T-helper 1 cell (primary cell): Measurements from ENCODE around the gene VWA5B1.

Experiments
- DNase-seq, 5 donors: peaks; one replicate each; pipeline ENCODE4 v3.0.0-alpha.2; 2012 to 2020

The VWA5B1 gene

DNA sequence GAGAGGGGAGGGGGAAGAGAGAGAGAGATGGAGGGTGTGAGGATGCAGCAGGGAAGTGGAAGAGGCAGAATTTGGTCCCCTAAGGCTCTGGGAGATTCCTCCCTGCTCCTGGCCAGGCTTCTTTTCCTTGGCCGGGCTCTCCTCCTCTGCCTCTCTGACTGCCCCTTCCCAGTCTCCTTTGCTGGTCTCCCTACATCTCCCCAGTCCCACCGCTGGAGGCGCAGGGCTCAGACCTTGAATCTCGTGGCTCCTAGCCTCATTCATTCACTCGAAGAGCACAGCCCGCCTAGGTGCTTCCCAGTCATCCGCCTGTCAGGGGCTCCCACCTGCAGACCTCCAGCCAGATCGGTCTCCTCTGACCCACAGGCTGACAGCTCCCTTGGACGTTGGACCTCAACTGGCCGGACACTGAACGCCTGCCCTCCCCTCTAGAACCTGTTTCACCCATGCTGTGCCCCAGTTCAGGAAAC, 76.5 kb downstream of the VWA5B1 start:
- DNase-seq = no peak

DNA sequence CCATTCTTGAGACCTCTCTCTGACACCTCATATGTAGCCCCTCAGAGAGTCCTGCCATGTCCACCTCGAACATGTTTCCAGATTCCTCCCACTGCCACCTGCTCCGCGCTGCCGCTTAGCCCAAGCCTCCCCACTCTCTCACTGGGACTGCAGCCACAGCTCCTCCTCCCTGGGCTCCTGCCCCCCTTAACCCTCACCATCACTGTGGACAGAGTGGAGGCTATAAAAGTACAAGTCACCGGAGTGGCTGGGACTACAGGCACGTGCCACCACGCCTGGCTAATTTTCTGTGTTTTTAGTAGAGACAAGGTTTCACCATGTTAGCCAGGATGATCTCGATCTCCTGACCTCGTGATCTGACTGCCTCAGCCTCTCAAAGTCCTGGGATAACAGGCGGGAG, 77.0 kb downstream of the VWA5B1 start:
- no peak for DNase-seq

DNA sequence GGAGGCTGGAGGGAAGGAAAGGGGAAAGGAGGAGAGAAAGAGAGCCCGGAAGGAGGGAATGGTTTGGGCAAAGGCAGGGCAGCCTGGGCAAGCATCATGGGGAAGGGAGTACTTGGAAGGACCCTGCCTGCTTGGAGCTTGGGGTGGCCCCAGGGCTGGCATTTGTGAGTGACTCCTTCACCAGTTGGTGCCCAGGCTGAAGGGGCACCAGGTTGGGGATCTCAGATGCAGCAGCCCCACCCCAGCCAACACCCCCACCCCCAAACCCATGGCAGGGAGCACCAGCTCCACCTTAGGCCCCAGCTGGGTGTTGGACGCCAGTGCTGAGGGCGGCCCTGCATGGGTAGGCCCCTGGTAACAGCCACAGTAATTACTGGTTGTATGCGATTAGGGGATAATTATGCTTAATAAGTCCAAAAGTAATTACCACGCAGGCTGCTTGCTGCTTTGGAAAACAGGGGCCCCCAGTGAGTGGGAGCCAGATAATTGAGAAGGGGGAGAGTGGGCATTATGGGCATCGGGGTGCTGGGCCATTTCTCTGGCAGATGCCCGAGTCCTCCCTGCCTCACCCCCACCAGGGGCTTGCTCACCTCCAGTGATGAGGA, 78.3 kb downstream of the VWA5B1 start:
- DNase-seq = no peak

DNA sequence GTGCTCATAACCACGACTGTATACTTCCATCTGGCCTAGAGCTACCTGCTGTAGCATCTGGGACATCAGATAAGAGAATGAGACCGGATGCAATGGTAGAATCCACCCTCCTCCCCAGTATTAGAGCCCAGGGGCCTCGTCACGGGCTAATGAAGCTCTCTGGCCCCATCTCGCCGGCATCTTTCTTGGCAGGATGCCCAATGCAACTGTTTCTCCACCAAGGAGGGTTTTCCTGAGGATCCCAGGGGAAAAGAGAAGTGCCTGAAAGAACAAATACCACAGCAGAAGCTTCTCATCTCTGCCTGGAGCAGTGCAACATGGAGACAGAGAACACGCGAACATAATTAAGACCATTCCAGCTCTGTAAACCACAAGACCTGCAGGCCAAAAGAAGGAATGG, 80.0 kb downstream of the VWA5B1 start:
- DNase-seq = no peak

DNA sequence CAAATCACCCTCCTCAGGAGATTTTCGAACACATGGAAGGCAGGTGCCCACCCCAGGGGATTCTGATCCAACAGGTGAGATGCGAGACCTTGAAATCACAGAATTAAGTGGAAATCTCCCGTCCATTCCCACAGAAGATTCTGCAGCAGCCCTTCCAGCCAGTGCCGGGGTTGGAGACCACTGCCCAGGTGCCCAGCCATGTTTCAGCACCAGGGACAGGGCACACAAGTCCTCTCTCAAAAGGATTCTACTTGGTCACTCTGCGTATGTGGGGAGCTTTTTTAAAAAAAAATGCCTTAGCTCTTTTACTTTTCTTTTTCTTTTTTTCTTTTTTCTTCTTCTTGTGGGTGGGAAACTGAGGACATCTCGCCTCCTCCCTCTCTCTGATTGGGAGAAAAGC, 80.7 kb downstream of the VWA5B1 start:
- no peak for DNase-seq

DNA sequence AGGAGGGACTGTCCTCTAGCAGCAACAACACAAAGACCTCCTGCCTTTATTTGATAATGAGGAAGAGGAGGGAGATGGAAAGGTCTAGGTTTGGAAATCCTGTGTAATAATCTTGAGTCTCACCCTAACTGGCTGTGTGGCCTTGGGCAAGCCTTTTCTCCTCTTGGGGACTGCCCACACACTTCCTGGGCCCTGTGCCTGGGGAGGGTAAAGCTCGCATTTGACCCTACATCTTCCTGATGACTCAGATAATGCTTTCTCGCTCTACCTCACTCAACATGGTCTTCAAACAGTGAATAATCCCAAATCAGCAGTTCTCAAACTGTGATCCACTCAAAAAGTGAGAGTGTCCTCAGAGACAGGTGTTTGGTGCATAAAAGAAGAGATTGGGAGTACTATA, 81.2 kb downstream of the VWA5B1 start:
- DNase-seq = peak in 1 of 5 donors; percentile 15

DNA sequence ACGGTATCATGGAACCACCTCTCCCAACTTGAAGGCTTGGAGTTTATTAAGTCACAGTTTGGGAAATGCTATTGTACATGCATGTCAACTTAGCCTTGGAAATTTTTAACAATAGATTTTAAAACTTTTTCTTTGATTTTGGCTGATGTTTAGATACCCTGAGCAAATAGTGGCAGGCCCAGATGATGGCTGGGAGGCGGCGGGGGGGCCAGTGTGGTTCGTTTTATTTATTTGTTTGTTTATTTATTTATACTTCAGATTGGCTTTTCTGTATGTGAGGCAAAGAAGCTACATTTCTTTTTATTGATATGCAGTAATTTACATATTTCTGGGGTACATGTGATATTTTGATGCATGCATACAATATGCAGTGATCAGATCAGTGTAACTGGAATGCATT, 82.0 kb downstream of the VWA5B1 start:
- DNase-seq = no peak

DNA sequence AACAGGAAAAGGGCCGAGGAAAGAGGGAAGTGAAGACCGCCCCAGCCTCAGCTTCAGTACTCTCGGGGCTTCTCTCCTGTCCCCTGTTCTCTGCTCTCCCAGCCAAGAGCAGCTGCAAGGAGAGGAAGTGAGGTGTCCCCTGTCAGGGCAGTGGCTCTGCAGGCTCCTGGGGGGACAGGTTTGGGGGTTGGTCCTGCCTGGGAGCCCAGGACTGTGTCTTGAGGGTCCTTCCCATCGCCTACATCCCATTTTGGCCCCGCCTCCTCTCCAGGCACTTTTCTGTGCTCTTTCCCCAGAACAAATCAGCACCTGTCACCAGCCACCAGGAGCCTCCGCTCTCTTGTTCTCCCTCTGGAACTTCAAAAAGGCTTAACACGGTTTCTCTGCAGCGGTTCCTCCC, 82.6 kb downstream of the VWA5B1 start:
- DNase-seq = no peak

DNA sequence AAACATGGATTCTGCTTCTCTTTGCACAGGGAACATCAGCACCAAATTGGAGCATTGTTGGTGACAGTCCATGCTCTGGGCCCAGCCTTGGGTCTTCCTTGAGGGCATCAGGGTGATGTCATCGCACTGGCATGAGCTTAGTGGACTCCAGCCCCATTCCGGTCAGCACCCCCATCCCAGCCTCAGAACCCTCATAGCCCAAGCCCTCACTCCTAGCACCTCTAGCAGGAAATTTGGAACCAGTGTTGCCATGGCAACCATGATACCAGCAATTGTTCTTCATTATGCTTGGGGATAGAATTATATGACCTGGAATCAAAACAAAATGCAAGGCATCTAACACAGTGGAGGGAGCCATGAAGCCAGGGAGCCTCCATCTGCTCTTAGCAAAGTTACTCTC, 83.1 kb downstream of the VWA5B1 start:
- no peak for DNase-seq

DNA sequence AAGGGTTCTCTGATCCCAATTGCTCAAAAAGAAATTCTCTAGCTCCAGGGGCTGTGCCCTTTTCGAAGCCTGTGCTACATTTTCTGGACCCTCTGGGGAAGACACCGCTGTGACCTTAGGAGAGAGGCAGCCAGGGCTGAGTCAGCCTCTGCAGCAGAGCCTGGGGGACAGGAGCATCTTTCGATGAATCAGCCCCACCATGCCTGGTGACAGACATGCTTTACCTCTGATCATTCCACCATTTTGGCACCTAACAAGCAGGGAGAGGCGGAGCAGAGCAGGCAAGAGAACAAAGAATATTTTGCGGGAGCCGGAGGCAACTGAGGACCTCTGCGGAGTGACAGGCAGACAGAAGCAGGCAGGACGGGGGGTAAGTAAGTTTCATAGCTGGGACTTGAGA, 84.9 kb downstream of the VWA5B1 start:
- no peak for DNase-seq

DNA sequence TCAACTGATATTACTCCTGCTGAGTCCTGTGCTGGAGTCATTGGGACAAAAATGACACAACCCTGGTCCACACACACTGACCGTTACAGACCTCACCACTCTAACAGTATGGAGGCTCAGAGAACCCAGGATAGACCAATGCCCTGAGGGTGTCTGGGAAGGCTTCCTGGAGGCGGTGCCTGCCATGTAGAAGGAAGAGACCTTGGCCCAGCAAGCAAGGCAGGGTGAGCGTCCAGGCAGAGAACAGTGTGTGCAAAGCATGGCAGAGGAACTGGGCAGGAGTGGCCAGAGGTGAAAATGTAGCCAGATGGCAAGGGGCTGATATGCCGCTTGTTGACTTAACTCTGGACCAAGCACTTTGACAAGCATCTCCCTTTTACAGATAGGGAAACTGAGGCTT, 85.5 kb downstream of the VWA5B1 start:
- DNase-seq = no peak

DNA sequence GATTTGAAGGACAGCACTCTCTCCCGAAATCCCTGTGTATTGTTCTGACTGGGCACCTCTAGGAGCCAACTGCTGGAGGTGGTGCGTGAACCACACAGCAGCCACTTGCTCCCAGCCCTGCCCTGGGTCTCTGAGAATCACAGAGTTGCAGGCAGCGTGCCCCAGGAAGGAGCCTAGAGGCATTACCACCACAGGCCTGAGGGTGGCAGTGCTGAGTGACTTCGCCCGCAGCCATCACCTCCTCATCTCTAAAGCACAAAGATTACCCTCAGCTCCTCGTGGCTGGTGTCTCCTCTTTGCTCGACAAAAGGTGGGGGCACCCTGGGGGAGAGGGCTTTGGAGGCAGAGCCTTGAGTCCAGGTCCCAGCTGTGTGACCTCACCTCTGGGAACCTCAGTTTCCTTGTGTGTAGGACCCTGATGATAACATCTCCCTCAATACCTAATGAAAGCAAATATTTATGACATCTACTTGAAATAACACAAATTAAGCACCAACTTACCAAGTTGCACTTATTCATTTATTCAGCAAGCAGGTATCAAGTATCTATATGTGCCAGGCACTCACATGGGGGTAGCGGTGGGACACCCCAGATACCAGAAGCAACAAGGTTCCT, 86.3 kb downstream of the VWA5B1 start:
- peak in 4 of 5 donors; percentile 17 to 44 (median 34) for DNase-seq

DNA sequence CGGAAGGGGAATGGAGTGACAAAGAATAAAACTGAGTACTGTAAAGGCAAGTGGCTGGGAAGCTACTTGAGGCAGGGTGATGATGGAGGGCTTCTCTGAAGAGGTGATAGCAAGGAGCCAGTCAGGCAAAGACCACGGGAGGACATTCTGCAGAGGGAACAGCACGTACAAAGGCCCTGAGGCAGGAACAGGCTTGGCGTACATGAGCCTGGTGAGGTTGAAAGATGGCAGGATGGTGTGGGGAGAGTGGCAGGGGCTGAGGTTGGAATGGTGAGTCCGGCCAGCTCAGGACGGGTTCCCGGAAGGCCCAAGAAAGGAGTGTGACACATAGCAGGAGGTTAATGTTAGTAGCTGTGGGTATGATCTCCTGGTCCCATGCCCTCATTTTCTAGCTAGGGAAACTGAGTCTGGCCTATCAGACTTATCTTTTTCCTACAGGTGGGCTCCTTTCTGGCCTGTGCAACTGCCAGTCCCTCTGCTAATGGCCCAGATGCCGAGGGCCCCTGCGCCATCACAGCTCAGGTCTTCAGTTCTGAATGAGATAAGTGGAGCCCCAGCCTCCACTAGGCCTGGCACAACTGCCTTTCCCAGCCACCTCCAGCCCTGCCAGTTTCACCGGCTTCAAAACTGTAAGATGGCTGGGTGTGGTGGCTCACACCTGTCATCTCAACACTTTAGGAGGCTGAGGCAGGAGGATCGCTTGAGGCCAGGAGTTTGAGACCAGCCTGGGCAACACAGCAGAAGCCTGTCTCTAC, 87.0 kb downstream of the VWA5B1 start:
- no peak for DNase-seq

DNA sequence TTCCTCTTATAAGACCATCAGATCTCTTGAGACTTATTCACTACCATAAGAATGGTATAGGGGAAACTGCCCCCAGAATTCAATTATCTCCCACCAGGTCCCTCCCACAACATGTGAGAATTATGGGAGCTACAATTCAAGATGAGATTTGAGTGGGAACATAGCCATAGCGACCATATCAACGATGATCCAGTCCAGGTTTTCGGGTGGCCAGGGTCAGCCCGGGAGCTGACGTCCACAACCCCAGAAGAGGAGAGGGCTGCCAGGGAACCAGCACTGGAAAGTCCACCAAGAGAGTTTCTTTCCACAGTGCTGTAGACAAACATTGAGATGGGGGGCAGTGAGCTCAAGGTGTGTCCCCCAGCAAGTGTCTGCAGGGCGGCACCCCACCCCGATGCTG, 88.4 kb downstream of the VWA5B1 start:
- DNase-seq = no peak

DNA sequence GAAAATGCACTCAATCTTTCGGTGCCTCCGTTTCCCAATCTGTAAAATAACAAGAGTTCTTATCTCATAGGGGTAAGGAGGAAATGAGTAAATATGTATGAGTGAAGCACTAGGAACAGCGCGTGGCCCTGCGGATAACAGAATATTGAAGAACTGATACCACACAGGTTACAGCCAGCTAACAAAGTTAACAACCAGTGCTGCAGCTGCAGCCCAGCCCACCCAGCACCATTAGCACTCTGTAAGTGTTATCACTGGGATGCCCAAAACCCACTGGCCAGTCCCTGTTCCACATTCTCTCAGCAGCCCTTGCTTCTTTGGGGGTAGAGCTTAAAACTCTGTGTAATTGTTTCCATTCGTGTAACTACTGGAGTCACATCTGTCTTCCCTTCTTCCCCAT, 89.5 kb downstream of the VWA5B1 start:
- no peak for DNase-seq

DNA sequence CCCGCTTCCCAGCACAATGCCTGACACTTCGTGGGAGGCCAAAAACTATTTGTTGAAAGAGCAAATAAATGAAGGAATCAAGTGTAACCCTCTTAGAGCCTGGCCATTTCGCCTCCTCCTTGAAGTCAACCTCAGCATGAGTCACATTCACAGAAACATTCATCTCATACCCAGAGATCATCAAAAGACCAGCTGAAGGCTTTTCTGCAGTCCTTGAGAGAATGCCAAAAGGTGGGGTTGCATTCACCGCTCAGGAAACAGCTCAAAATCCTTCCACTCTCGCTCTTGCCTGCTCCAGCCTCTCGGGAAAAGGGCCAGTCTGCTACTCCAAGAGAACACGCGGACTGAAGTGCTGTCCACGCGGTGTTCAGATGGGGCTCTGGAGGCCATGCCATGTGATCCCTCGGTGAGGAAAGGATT, 90.0 kb downstream of the VWA5B1 start:
- no peak for DNase-seq

DNA sequence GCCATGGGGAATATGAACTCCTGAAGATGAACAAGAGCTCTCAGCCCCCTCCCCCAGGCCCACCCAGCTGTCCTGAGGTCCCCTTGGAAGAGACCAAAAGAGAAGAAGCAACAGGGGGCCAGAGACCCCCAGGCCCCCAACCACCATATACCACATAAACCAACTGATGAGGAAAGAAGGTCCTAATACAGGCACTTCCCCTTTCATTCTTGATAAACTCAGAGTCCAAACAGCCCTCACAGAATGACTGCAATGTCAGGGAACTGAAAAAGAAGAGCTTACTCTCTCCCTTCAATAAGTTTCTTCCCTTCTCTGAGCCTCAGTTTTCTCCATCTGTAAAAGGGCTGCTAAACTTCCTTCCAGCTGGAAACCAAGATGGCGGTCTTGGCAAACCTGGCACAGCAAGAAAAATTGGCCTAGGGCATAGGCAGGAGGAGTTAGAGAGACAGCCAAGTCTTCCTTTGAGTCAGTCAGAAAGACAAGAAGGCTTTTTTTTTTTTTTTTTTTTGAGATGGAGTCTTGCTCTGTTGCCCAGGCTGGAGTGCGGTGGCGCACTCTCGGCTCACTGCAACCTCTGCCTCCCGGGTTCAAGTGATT, 90.5 kb downstream of the VWA5B1 start:
- no peak for DNase-seq

DNA sequence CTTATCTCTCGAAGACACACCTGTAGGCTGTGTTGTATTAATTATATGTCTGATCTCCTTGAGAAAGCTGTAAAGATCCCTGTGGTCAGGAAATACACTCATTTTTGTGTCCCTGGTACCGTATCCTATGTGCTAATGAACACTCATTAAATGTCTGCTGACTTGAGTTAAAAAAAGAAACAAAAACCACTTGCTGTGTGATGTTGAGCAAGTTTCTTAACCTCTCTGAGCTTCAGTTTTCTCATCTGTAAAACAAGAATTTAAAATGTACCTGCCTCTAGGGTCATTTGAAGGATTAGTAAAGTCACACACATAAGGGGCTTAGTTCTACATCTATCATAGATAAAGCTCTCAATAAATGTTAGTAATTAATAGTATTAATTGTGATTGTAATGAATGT, 91.3 kb downstream of the VWA5B1 start:
- no peak for DNase-seq

DNA sequence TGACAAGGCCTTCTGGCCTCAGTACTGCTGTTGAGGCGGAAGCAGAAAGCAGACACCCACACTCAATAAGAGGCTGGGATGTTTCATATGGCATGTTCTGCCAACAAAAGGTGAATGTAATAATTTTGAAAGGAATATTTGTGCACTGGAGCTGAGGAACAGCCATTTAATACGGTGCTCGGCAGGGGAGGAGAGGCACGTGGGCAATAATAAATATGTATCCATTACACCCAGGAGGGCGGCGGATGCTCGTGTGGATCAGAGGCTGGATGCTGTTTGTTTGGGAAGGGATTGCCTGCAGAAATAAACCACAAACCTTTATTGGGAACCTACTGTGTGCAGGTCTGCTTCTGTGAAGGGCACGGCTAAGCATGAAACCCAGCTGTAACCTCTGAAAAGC, 92.0 kb downstream of the VWA5B1 start:
- DNase-seq = no peak

DNA sequence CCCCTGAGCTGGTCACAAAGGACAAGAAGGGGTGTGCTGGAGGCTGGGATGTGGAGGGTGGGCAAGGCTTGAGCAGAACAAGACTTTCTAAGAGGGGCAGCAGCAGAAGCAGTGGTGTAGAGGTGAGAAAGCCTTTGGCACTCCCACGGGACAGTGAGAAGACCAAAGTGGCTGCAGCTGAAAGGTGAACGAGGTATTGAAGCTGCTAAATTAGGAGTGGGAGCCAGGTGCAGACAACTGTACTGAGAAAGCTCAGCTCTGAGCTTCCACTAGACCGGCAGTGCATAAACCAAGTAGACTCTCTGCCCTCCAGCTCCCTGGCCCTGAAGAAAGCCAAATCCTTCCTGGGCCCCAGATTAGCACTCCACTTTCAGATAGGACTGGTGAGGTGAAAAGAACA, 93.0 kb downstream of the VWA5B1 start:
- no peak for DNase-seq

DNA sequence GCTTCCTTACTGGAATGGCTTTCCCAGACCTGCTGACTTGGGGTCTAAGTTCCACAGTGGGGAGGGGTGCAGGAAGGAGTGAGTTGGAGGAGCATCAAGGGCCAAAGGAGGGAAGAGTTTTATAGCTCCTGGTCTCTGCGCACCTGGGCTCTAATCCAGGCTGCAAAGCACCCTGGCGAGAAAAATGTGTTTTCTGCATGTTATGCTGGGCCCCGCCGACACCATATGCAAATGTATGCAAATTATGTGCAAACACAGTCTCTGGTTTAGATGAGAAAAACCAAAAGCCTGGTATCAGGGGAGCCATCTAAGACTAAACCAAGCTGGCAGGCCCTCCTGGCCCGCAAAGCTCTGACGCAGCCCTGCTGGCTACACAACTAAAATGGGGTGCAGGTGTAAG, 95.0 kb downstream of the VWA5B1 start:
- DNase-seq = no peak

DNA sequence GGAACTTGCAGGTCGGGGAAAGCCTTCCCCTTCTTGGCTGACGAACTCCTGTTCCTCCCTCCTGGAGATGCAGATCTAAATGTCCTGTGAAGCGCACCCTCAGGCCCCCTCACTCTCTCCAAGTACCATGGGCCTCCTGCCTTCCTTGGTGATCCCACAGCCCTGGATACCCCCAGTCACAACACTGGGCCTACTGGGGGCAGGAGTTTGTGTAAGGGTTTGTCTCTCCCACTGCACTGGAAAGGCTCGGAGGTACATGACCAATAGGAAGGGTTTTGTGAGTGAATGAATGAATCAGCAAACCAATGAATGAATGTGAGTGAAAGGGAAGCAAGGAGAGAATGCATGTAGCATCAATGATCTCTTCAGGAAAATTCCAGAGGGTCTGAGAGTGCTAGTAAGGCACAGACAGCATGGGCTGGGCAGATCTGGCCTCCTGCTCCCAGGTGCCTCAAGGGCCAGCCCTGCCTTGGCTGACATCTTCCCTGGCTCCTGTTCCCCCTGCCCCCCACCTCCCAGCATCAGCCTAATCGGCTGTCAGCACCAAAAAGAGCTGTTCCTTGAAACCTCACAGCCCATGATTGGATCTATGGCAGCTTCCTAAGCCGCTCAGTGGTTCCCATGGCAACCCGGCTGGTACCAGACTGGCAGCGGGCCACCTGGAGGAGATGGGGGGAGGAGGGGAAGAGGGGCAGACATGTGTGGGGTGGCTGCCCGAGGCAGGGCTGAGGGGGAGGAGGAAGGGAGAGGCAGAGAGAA, 95.8 kb downstream of the VWA5B1 start:
- DNase-seq = no peak

DNA sequence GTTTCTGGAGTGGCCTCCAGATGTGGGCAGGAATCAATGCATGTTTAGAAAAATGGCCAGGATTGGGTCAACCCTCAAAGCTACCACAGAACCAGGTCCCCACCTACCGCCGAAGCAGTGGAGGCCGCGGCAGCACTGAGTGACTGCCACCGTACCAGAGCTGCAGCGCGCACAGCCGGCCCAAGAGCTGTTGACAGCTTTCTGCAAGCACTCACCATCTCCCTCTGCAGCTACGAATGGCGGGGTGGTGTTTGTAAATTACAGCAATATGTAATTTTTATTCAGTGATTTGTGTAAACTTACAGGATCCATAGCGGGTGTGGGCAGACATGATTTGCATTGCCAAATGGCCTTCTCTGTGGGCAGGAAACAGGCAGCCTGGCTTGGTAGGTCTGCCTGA, 98.9 kb downstream of the VWA5B1 start:
- no peak for DNase-seq
